BJ (cell line): Measurements from ENCODE around the gene DERA. TPM values are rescaled to one million over a fixed set of nuclear protein-coding genes. Genes with fewer than 3 reads are reported as not detected.
A peak's percentile ranks its signal among the peaks of the same experiment; 100 is the strongest.

ENCODE experiments used
- CTCF ChIA-PET: fragments of 350-600 bp; formaldehyde crosslinking; extraction: SDS; loops from one replicate; lab custom pipeline; 2021; ENCODE audit warnings: antibody characterized with exemption, inconsistent platforms; lab: Yijun Ruan, JAX
- POLR2A ChIA-PET: fragments of 300-600 bp; sonication (Branson Sonifier 250); formaldehyde crosslinking; extraction: SDS; loops from one replicate; lab custom pipeline; 2021; ENCODE audit warnings: antibody characterized with exemption; lab: Charles Lee
- DNase-seq: peaks from one replicate; pipeline ENCODE4 v3.0.0-alpha.2; 2011; ENCODE audit warnings: low read depth
- H3K27me3 ChIP-seq: 2 replicates; pipeline ENCODE4 v1.6.0; 2011; ENCODE audit warnings: low read length; ENCODE audit not compliant: control insufficient read depth, insufficient read depth
- H3K36me3 ChIP-seq: 2 replicates; pipeline ENCODE4 v1.5.1; 2011; ENCODE audit warnings: low read length; ENCODE audit not compliant: control insufficient read depth, insufficient read depth
- H3K4me3 ChIP-seq: 2 replicates; pipeline ENCODE4 v1.5.1; 2011; ENCODE audit warnings: low read depth, mild to moderate bottlenecking, control low read depth, low read length
- polyA plus RNA-seq: library from polyadenylated mRNA; depleted of rRNA; stranded (reverse); fragments of >200 nt; gene quantifications from 2 replicates; pipeline ENCODE4 v1.2.3, GENCODE V29; 2011
- TF ChIP-seq, protein P1 (sequence below): IDR thresholded peaks from 2 replicates; pipeline ENCODE4 v1.5.1; 2011; ENCODE audit warnings: low read depth, mild to moderate bottlenecking, control low read depth, inconsistent platforms, low read length, moderate library complexity; ENCODE audit not compliant: insufficient read depth

DERA gene
- polyA plus RNA-seq, 1 experiment, result 22.6 TPM

DNA sequence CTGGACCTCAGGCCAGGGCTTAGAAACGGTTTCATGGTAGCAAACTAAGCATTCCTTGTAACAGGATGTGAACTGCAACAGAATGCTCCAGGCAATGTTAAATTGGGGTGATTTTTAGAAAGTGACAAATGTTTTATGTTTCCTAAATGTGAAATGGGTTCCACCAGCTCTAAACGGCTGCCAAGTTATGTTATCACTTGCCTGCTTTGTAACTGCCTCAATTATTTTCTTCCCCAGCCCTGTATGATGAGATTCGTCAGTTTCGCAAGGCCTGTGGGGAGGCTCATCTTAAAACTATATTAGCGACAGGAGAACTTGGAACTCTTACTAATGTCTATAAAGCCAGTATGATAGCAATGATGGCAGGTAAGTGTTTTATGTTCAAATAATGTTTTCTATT, 70.9 kb downstream of the DERA start:
- H3K4me3 ChIP-seq, result no peak overlapping the region
- TF ChIP-seq, protein P1, sequence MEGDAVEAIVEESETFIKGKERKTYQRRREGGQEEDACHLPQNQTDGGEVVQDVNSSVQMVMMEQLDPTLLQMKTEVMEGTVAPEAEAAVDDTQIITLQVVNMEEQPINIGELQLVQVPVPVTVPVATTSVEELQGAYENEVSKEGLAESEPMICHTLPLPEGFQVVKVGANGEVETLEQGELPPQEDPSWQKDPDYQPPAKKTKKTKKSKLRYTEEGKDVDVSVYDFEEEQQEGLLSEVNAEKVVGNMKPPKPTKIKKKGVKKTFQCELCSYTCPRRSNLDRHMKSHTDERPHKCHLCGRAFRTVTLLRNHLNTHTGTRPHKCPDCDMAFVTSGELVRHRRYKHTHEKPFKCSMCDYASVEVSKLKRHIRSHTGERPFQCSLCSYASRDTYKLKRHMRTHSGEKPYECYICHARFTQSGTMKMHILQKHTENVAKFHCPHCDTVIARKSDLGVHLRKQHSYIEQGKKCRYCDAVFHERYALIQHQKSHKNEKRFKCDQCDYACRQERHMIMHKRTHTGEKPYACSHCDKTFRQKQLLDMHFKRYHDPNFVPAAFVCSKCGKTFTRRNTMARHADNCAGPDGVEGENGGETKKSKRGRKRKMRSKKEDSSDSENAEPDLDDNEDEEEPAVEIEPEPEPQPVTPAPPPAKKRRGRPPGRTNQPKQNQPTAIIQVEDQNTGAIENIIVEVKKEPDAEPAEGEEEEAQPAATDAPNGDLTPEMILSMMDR, result no peak
- DNase-seq, result no peak
- ChIA-PET POLR2A (interaction anchor here (0.6 kb wide), 1 partner anchor 149 kb away, joined by 3 read pairs; no protein-coding TSS in a partner anchor), CTCF (interaction anchor here (0.6 to 2.3 kb wide), 12 partner anchors 13 to 1661 kb away, joined by 3 to 5 read pairs (median 3); partner anchors contain the start of gene DERA)
- no peaks in the 10 kb centered on the region for H3K36me3 ChIP-seq
- H3K27me3 ChIP-seq, result no peaks in the 10 kb centered on the region

DNA sequence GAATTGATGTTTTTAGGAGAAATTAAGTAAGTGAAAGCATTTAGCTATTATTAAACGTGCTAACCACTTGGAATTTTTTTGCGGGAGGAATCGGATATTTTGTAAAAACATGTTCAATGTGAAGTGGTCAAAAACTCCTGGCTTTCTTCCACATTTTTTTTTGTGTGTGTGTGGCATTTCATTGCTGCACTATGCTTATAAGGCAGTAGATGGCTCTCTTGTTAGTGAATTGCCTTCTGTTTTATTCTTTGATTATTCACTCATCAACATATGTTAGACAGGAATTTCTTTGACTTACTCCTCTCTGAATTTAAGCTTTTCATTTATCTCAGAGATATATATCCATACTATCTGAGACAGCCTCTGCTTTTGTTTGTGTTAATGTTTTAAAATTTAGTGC, 71.3 kb downstream of the DERA start:
- no peaks in the 10 kb centered on the region for H3K36me3 ChIP-seq
- POLR2A ChIA-PET, result no interaction called here
- CTCF ChIA-PET, result interaction anchor here (0.6 to 2.3 kb wide), 14 partner anchors 14 to 1666 kb away, joined by 3 to 5 read pairs (median 3); no protein-coding TSS in a partner anchor
- no peak overlapping the region for H3K4me3 ChIP-seq
- no peaks in the 10 kb centered on the region for H3K27me3 ChIP-seq
- DNase-seq, result no peak
- TF ChIP-seq, protein P1, result peak; percentile 67

DNA sequence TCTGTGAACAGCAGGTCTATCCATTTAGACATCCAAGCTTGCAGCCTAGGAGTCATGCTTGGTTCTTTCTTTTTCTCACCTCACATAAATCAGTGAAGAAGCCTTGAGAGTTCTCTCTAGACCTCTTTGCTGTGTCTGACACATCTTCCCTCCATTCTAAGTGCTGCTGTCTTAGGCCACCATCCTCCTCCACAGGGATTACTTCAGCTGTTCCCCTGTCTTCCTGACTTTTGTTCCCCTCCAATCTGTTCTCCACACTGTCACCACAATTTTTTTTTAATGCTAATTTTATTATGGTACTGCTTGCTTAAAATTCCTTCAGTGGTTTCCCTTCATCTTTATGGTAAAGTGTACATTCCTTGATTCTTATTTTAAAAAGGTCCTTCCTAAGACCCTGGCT, 71.8 kb downstream of the DERA start:
- Histone ChIP-seq H3K27me3 (no peaks in the 10 kb centered on the region), H3K4me3 (no peak overlapping the region), H3K36me3 (peaks cover 2% of the 10 kb centered on the region; the same call in 1 of the 2 replicates)
- no peak for DNase-seq
- ChIA-PET CTCF (interaction anchor here (0.6 to 2.3 kb wide), 6 partner anchors 14 to 1666 kb away, joined by 3 to 5 read pairs (median 3); no protein-coding TSS in a partner anchor), POLR2A (no interaction called here)
- TF ChIP-seq, protein P1, result no peak

DNA sequence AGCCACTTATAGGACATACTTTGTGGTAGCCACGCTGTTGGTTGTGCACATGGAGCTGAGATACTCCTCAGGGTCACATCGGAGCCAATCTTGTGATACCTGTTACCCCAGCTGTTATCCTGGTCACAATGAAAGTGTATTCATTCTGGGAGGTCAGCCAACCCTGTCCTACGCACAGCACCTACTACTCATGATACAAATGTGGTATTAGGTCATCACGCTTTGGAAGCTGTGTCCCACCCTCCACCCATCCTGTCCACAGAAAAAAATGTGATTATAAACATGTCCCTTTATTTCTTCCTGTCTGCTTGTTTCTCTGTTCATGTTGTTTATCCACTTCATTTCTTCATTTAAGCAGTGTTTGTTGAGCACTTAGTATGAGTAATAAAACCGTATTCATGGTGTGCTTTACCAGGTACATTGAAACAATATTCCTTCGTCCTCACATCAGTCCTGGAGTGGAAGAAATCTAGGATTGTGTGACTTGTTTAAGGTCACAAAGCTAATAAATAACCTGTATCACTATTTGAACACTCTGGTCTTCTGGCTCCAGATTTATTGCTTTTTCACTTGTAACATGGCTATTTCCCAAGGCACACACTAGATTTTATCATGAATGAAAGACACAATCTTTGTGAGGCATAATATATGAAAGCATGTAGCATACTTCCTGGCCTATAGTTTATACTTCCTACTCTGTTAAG, 73.1 kb downstream of the DERA start:
- ChIA-PET CTCF (interaction anchor here (0.6 to 1.2 kb wide), 2 partner anchors 10 to 101 kb away, joined by 3 read pairs; no protein-coding TSS in a partner anchor), POLR2A (no interaction called here)
- Histone ChIP-seq H3K36me3 (peaks cover 10% of the 10 kb centered on the region), H3K4me3 (no peak overlapping the region), H3K27me3 (no peaks in the 10 kb centered on the region)
- TF ChIP-seq, protein P1, result no peak
- no peak for DNase-seq

DNA sequence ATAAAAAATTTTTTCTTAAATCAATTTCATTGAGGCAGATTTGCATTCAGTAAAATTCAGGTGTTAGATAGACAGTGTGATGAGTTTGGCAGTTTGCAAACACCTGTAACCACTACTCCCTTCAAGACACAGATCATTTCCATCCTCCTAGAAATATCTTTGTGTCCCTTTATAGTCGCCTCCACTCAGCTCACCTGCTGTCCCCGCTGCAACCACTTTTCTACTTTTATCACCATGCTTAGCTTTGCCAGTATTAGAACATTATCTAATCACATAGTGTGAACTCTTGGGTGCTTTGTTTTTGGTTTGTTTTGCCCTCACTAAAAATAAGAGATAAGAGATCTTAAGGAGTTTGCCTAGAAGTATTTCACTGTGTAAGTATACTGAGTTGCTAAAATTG, 73.8 kb downstream of the DERA start:
- TF ChIP-seq, protein P1, result no peak
- CTCF ChIA-PET, result interaction anchor here (1.2 kb wide), 1 partner anchor 9 kb away, joined by 3 read pairs; no protein-coding TSS in a partner anchor
- H3K4me3 ChIP-seq, result no peak overlapping the region
- DNase-seq, result no peak
- POLR2A ChIA-PET, result no interaction called here
- no peaks in the 10 kb centered on the region for H3K27me3 ChIP-seq
- peaks cover 10% of the 10 kb centered on the region for H3K36me3 ChIP-seq
